IMR-90 (cell line): ENCODE data around the gene ENTREP3. TPM values are rescaled to one million over a fixed set of nuclear protein-coding genes. Genes with fewer than 3 reads are reported as not detected.
A peak's percentile ranks its signal among the peaks of the same experiment; 100 is the strongest.

Source experiments
- ATAC-seq: fragments of 200-7000 bp; cut with Tn5 transposase; 2 replicates; pipeline ENCODE4 v1.9.1; 2020; ENCODE audit warnings: low read depth, mild to moderate bottlenecking, moderate library complexity
- BruUV-seq: library from RNA; stranded (reverse); fragments of 400-500 nt; replicated peaks from 2 replicates; lab custom pipeline; 2021; lab: Mats Ljungman, UMichigan
- CTCF ChIA-PET: fragments of 300-600 bp; formaldehyde crosslinking; extraction: SDS; loops from one replicate; lab custom pipeline; 2021; ENCODE audit warnings: antibody characterized with exemption; lab: Yijun Ruan, JAX
- POLR2A ChIA-PET: fragments of 300-600 bp; sonication (Branson Sonifier 250); formaldehyde crosslinking; loops from one replicate; lab custom pipeline; 2022; ENCODE audit warnings: antibody characterized with exemption; ENCODE audit not compliant: unreplicated experiment; lab: Charles Lee
- DNase-seq: peaks from one replicate; pipeline ENCODE4 v3.0.0; 2013
- H2AFZ ChIP-seq: replicated peaks from 2 replicates; pipeline ENCODE3; 2013; ENCODE audit warnings: low read length, mild to moderate bottlenecking; ENCODE audit not compliant: poor library complexity
- H2AK5ac ChIP-seq: 2 replicates; pipeline ENCODE4 v1.6.1; 2013; ENCODE audit warnings: low read depth, low read length, inconsistent platforms
- H2AK9ac ChIP-seq: replicated peaks from 2 replicates; pipeline ENCODE3; 2013; ENCODE audit warnings: mild to moderate bottlenecking, low read depth, low read length, moderate library complexity; ENCODE audit not compliant: poor library complexity
- H2BK120ac ChIP-seq: 2 replicates; pipeline ENCODE4 v1.6.1; 2013; ENCODE audit warnings: low read depth, low read length, inconsistent platforms
- H2BK15ac ChIP-seq: 3 replicates; pipeline ENCODE4 v1.6.1; 2013; ENCODE audit warnings: low read depth, low read length, inconsistent platforms
- H2BK20ac ChIP-seq: 2 replicates; pipeline ENCODE4 v1.6.1; 2013; ENCODE audit warnings: low read depth, mild to moderate bottlenecking, inconsistent platforms, low read length, moderate library complexity
- H2BK5ac ChIP-seq: 2 replicates; pipeline ENCODE4 v1.6.1; 2013; ENCODE audit warnings: mild to moderate bottlenecking, low read depth, low read length, inconsistent platforms; ENCODE audit not compliant: poor library complexity, severe bottlenecking
- H3K14ac ChIP-seq: replicated peaks from 2 replicates; pipeline ENCODE4 v1.6.1; 2013; ENCODE audit warnings: low read depth, low read length, inconsistent platforms
- H3K18ac ChIP-seq: 2 replicates; pipeline ENCODE4 v1.6.1; 2013; ENCODE audit warnings: low read depth, low read length, control low read depth
- H3K23ac ChIP-seq: 2 replicates; pipeline ENCODE4 v1.6.1; 2013; ENCODE audit warnings: low read depth, low read length, inconsistent platforms
- H3K27ac ChIP-seq: 2 replicates; pipeline ENCODE4 v1.5.1; 2013; ENCODE audit warnings: mild to moderate bottlenecking, control low read depth, low read length; ENCODE audit not compliant: insufficient read depth
- H3K27me3 ChIP-seq: 2 replicates; pipeline ENCODE4 v1.6.1; 2013; ENCODE audit warnings: low read length; ENCODE audit not compliant: control insufficient read depth, insufficient read depth
- H3K36me3 ChIP-seq: 2 replicates; pipeline ENCODE4 v1.6.1; 2013; ENCODE audit warnings: low read length, mixed read lengths; ENCODE audit not compliant: control insufficient read depth, insufficient read depth
- H3K4ac ChIP-seq: 2 replicates; pipeline ENCODE4 v1.6.1; 2013; ENCODE audit warnings: low read depth, low read length, inconsistent platforms
- H3K4me1 ChIP-seq: 2 replicates; pipeline ENCODE4 v1.6.1; 2013; ENCODE audit warnings: low read length, mixed read lengths; ENCODE audit not compliant: control insufficient read depth, insufficient read depth
- H3K4me2 ChIP-seq: 2 replicates; pipeline ENCODE4 v1.6.1; 2013; ENCODE audit warnings: low read depth, mild to moderate bottlenecking, control low read depth, low read length, moderate library complexity
- H3K4me3 ChIP-seq: 2 replicates; pipeline ENCODE4 v1.5.1; 2013; ENCODE audit warnings: low read depth, mild to moderate bottlenecking, control low read depth, low read length, moderate library complexity; ENCODE audit not compliant: insufficient read depth
- H3K56ac ChIP-seq: 2 replicates; pipeline ENCODE4 v1.6.1; 2013; ENCODE audit warnings: low read length, inconsistent platforms; ENCODE audit not compliant: insufficient read depth; ENCODE audit errors: extremely low read depth
- H3K79me1 ChIP-seq, 2 experiments: 2 replicates each; pipeline ENCODE4 v1.6.1; 2013; ENCODE audit warnings: low read length in 2 of 2, inconsistent platforms in 1 of 2, low read depth in 1 of 2
- H3K9ac ChIP-seq: 2 replicates; pipeline ENCODE4 v1.6.1; 2013; ENCODE audit warnings: low read depth, low read length, control low read depth
- H3K9me1 ChIP-seq: 2 replicates; pipeline ENCODE4 v1.6.1; 2013; ENCODE audit warnings: low read length, inconsistent platforms; ENCODE audit not compliant: insufficient read depth
- H3K9me3 ChIP-seq: 2 replicates; pipeline ENCODE4 v1.6.1; 2013; ENCODE audit warnings: low read length; ENCODE audit not compliant: control insufficient read depth, insufficient read depth
- H4K20me1 ChIP-seq: 2 replicates; pipeline ENCODE4 v1.6.1; 2013; ENCODE audit warnings: low read length, inconsistent platforms; ENCODE audit not compliant: insufficient read depth
- H4K5ac ChIP-seq: 2 replicates; pipeline ENCODE4 v1.6.1; 2013; ENCODE audit warnings: mild to moderate bottlenecking, low read depth, low read length, control low read depth
- H4K8ac ChIP-seq, 2 experiments: 2 replicates each; pipeline ENCODE4 v1.6.1; 2013; ENCODE audit warnings: low read depth in 2 of 2, low read length in 2 of 2, control low read depth in 1 of 2, inconsistent platforms in 1 of 2
- H4K91ac ChIP-seq: 2 replicates; pipeline ENCODE4 v1.6.1; 2013; ENCODE audit warnings: low read depth, low read length, inconsistent platforms; ENCODE audit not compliant: insufficient read depth
- BHLHE40 ChIP-seq: fragments of 150-350 bp; IDR thresholded peaks from 2 replicates; pipeline ENCODE4 v1.6.1; 2016; ENCODE audit warnings: mild to moderate bottlenecking, low read depth, low read length
- CHD1 ChIP-seq: IDR thresholded peaks from 2 replicates; pipeline ENCODE4 v1.6.1; 2012; ENCODE audit warnings: low read depth, low read length, improper control_type of control experiment
- MAFK ChIP-seq: IDR thresholded peaks from 2 replicates; pipeline ENCODE4 v1.6.1; 2012; ENCODE audit warnings: low read depth, low read length, improper control_type of control experiment
- MXI1 ChIP-seq: IDR thresholded peaks from 2 replicates; pipeline ENCODE4 v1.6.1; 2012; ENCODE audit warnings: low read depth, mild to moderate bottlenecking, low read length, moderate library complexity, borderline replicate concordance
- NFE2L2 ChIP-seq: fragments of 150-350 bp; IDR thresholded peaks from 2 replicates; pipeline ENCODE4 v1.6.1; 2016; ENCODE audit warnings: low read depth, mild to moderate bottlenecking, low read length
- RCOR1 ChIP-seq: IDR thresholded peaks from 2 replicates; pipeline ENCODE4 v1.6.1; 2012; ENCODE audit warnings: mild to moderate bottlenecking, low read length, improper control_type of control experiment; ENCODE audit not compliant: insufficient replicate concordance
- WGBS, 2 experiments: methylation state at CpG; one replicate each; pipeline versions ENCODE4 v1.1.5 to v1.1.7; 2013; ENCODE audit warnings: missing lambda C conversion rate in 2 of 2; ENCODE audit not compliant: insufficient read length in 1 of 2; ENCODE audit errors: extremely low coverage in 2 of 2; 5-methylcytosine and 5-hydroxymethylcytosine counted together
- dilution Hi-C: fragments of 300-500 bp; cut with HindIII; formaldehyde crosslinking; loops from one replicate; pipeline ENCODE4 v1.14.3; 2018; ENCODE audit warnings: low sequenced_read_pairs; ENCODE audit not compliant: unreplicated experiment
- in situ Hi-C: fragments of 300-500 bp; cut with MboI; formaldehyde crosslinking; loops from 3 replicates; pipeline ENCODE4 v1.14.3; 2019; ENCODE audit warnings: low sequenced_read_pairs, inconsistent platforms, mixed read lengths
- intact Hi-C: fragments of 100-400 bp; cut with micrococcal nuclease; formaldehyde crosslinking; loops from 2 replicates; pipeline ENCODE4 v1.10.0; 2022
- polyA plus RNA-seq, 3 experiments: library from polyadenylated mRNA; depleted of rRNA; stranded (reverse); fragments of >200 nt; gene quantifications; 2 replicates each; pipeline ENCODE4 v1.2.3, GENCODE V29; 2012; ENCODE audit warnings: low replicate concordance in 1 of 3
- total RNA-seq: library from RNA; depleted of rRNA; stranded (reverse); fragments of >200 nt; gene quantifications from 2 replicates; pipeline ENCODE4 v1.2.3, GENCODE V29; 2012

Gene ENTREP3
- total and polyA plus RNA-seq, 2 of the 4 experiments (the other 2 are of a cell fraction), result 1.4 to 23.8 TPM

GRCh38 chr1:155210314-155211104, 44.8 kb downstream of the ENTREP3 start:
- WGBS, 2 experiments, result no CpG with 5 or more reads among the region's 4 CpGs
- H3K14ac ChIP-seq, result no peak overlapping the region
- H3K18ac ChIP-seq, result no peak overlapping the region
- H2BK15ac ChIP-seq, result no peak overlapping the region
- no peak overlapping the region for H2BK20ac ChIP-seq
- H3K4ac ChIP-seq, result no peak overlapping the region
- ChIA-PET CTCF (no interaction called here), POLR2A (no interaction called here)
- no peak overlapping the region for H3K23ac ChIP-seq
- peaks cover 6% of the 10 kb centered on the region; the same call in 1 of the 2 replicates for H3K9me1 ChIP-seq
- in situ Hi-C loops, result no loop called here
- H2AK5ac ChIP-seq, result no peak overlapping the region; the same call in 1 of the 2 replicates
- DNase-seq (no peak), ATAC-seq (no peak)
- no peak overlapping the region for H2AFZ ChIP-seq
- no peak overlapping the region for H3K9ac ChIP-seq
- no peak overlapping the region for H4K91ac ChIP-seq
- H3K4me3 ChIP-seq, result no peak overlapping the region
- intact Hi-C loops, result no loop called here
- no peak overlapping the region for H3K27ac ChIP-seq
- H2BK5ac ChIP-seq, result no peak overlapping the region
- TF ChIP-seq NFE2L2 (no peak), MXI1 (no peak), BHLHE40 (no peak), MAFK (no peak), RCOR1 (no peak), CHD1 (no peak)
- peaks cover 15% of the 10 kb centered on the region for H3K4me1 ChIP-seq
- no peak overlapping the region for H2BK120ac ChIP-seq
- no peaks in the 10 kb centered on the region for H4K20me1 ChIP-seq
- no peak overlapping the region for H3K4me2 ChIP-seq
- H3K9me3 ChIP-seq, result no peaks in the 10 kb centered on the region
- BruUV-seq, result no TSS peak
- H3K36me3 ChIP-seq, result peaks cover 8% of the 10 kb centered on the region
- H4K8ac ChIP-seq, result peak overlapping the region in 1 of 2 experiments; percentile 99; a peak in 1 of 4 replicates
- no peak overlapping the region for H4K5ac ChIP-seq
- no peak overlapping the region for H3K56ac ChIP-seq
- peaks cover 13 to 24% of the 10 kb centered on the region in 2 experiments for H3K79me1 ChIP-seq
- H3K27me3 ChIP-seq, result no peaks in the 10 kb centered on the region
- no peak overlapping the region for H2AK9ac ChIP-seq
- dilution Hi-C loops, result no loop called here
